GM12878 (cell line): ENCODE results near the gene DIAPH1. TPM values are rescaled to one million over a fixed set of nuclear protein-coding genes. Genes with fewer than 3 reads are reported as not detected.

ENCODE experiments used
- EP300 ChIP-seq, 2 experiments: fragments of 150-350 bp in 1 of 2; IDR thresholded peaks; 2 replicates each; pipeline ENCODE4 v1.6.1; 2011 to 2012; ENCODE audit warnings: low read depth in 2 of 2, low read length in 2 of 2, borderline replicate concordance in 1 of 2, improper control_type of control experiment in 1 of 2, inconsistent platforms in 1 of 2; ENCODE audit not compliant: control insufficient read depth in 1 of 2
- MTA2 ChIP-seq: fragments of 450-650 bp; IDR thresholded peaks from 2 replicates; pipeline ENCODE4 v1.6.1; 2016; ENCODE audit warnings: low read depth, mild to moderate bottlenecking, moderate library complexity
- MYC ChIP-seq: IDR thresholded peaks from 2 replicates; pipeline ENCODE4 v1.6.1; 2011; ENCODE audit warnings: mild to moderate bottlenecking, low read length, moderate library complexity, inconsistent platforms; ENCODE audit not compliant: insufficient read depth, insufficient replicate concordance, insufficient read length, severe bottlenecking
- RAD21 ChIP-seq: IDR thresholded peaks from 2 replicates; pipeline ENCODE4 v1.6.1; 2011; ENCODE audit warnings: mild to moderate bottlenecking, low read depth, low read length, moderate library complexity; ENCODE audit not compliant: insufficient read depth
- SIN3A ChIP-seq: IDR thresholded peaks from 2 replicates; pipeline ENCODE4 v1.6.1; 2012; ENCODE audit warnings: low read depth, low read length, improper control_type of control experiment
- STAT1 ChIP-seq: fragments of 450-650 bp; conservative IDR thresholded peaks from 2 replicates; pipeline ENCODE4 v1.6.1; 2014; ENCODE audit warnings: antibody characterized with exemption, mild to moderate bottlenecking
- polyA plus RNA-seq, 11 experiments: library from polyadenylated mRNA; depleted of rRNA in 4 of 11; unstranded in 6 of 11; stranded (reverse) in 5 of 11; fragments of >200 nt; fragmentation: Nextera tagmentation in 4 of 11; fragmentation: Illumina TruSeq in 1 of 11; extraction: Ambion mirVana in 4 of 11; extraction: Trizol in 1 of 11; gene quantifications; 1 replicate in 1 of 11; 2 replicates in 10 of 11; pipeline versions ENCODE4 v1.2.1 to v1.2.3, GENCODE V29; 2011 to 2016; ENCODE audit warnings: inconsistent platforms in 2 of 11, missing spikeins in 2 of 11, low read depth in 1 of 11
- total RNA-seq, 4 experiments: library from RNA; depleted of rRNA in 3 of 4; stranded (reverse); fragments of >200 nt in 3 of 4; fragmentation: Illumina TruSeq in 1 of 4; extraction: Trizol in 1 of 4; gene quantifications; 2 replicates each; pipeline versions ENCODE4 v1.2.1 to v1.2.3, GENCODE V29; 2013 to 2021
- TF ChIP-seq, protein P1 (sequence below): IDR thresholded peaks from 2 replicates; pipeline ENCODE4 v1.6.1; 2012; ENCODE audit warnings: mild to moderate bottlenecking, low read depth, low read length
- TF ChIP-seq, protein P2 (sequence below): fragments of 450-650 bp; IDR thresholded peaks from 2 replicates; pipeline ENCODE4 v1.6.1; 2018; ENCODE audit warnings: mild to moderate bottlenecking, low read depth, moderate library complexity; ENCODE audit not compliant: partially characterized antibody

DIAPH1 gene
- total and polyA plus RNA-seq, 10 of the 15 experiments (the other 5 are each of a cell fraction or from before 2014, with no cell fraction given): 37.8 to 168 (median 59.0) TPM

DNA sequence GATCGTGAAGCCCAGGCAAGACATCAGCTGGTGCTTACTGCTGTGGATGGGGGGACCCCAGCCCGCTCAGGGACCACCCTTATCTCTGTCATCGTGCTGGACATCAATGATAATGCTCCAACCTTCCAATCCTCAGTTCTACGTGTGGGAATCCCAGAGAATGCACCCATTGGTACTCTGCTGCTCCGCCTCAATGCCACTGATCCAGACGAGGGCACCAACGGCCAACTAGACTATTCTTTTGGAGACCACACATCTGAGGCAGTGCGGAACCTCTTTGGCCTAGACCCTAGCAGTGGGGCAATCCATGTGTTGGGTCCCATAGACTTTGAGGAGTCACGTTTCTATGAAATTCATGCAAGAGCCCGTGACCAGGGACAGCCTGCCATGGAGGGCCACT, 129.0 kb downstream of the DIAPH1 start (continued):
- TF ChIP-seq, protein P1, sequence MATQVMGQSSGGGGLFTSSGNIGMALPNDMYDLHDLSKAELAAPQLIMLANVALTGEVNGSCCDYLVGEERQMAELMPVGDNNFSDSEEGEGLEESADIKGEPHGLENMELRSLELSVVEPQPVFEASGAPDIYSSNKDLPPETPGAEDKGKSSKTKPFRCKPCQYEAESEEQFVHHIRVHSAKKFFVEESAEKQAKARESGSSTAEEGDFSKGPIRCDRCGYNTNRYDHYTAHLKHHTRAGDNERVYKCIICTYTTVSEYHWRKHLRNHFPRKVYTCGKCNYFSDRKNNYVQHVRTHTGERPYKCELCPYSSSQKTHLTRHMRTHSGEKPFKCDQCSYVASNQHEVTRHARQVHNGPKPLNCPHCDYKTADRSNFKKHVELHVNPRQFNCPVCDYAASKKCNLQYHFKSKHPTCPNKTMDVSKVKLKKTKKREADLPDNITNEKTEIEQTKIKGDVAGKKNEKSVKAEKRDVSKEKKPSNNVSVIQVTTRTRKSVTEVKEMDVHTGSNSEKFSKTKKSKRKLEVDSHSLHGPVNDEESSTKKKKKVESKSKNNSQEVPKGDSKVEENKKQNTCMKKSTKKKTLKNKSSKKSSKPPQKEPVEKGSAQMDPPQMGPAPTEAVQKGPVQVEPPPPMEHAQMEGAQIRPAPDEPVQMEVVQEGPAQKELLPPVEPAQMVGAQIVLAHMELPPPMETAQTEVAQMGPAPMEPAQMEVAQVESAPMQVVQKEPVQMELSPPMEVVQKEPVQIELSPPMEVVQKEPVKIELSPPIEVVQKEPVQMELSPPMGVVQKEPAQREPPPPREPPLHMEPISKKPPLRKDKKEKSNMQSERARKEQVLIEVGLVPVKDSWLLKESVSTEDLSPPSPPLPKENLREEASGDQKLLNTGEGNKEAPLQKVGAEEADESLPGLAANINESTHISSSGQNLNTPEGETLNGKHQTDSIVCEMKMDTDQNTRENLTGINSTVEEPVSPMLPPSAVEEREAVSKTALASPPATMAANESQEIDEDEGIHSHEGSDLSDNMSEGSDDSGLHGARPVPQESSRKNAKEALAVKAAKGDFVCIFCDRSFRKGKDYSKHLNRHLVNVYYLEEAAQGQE: no peak
- TF ChIP-seq STAT1 (no peak), SIN3A (no peak), MYC (no peak), EP300 (IDR thresholded peaks at IDR 0.05; ENCODE audit: borderline replicate concordance in 1 of 2, control insufficient read depth in 1 of 2, low read depth in 2 of 2, low read length in 2 of 2) (no peak), MTA2 (no peak), RAD21 (no peak)
- TF ChIP-seq, protein P2, sequence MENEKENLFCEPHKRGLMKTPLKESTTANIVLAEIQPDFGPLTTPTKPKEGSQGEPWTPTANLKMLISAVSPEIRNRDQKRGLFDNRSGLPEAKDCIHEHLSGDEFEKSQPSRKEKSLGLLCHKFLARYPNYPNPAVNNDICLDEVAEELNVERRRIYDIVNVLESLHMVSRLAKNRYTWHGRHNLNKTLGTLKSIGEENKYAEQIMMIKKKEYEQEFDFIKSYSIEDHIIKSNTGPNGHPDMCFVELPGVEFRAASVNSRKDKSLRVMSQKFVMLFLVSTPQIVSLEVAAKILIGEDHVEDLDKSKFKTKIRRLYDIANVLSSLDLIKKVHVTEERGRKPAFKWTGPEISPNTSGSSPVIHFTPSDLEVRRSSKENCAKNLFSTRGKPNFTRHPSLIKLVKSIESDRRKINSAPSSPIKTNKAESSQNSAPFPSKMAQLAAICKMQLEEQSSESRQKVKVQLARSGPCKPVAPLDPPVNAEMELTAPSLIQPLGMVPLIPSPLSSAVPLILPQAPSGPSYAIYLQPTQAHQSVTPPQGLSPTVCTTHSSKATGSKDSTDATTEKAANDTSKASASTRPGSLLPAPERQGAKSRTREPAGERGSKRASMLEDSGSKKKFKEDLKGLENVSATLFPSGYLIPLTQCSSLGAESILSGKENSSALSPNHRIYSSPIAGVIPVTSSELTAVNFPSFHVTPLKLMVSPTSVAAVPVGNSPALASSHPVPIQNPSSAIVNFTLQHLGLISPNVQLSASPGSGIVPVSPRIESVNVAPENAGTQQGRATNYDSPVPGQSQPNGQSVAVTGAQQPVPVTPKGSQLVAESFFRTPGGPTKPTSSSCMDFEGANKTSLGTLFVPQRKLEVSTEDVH: no peak
